OCI-LY7 (cell line): ENCODE measurements around the gene OTOP1. TPM values are rescaled to one million over a fixed set of nuclear protein-coding genes. Genes with fewer than 3 reads are reported as not detected.

Source experiments
- Bru-seq: library from RNA; stranded (reverse); fragments of 400-500 nt; gene quantifications from one replicate; lab custom pipeline; 2021; lab: Mats Ljungman, UMichigan
- BruChase-seq, 2 experiments: library from RNA; stranded (reverse); fragments of 400-500 nt; gene quantifications; one replicate each; lab custom pipeline; 2021; lab: Mats Ljungman, UMichigan
- BruUV-seq: library from RNA; stranded (reverse); fragments of 400-500 nt; replicated peaks from 2 replicates; lab custom pipeline; 2021; lab: Mats Ljungman, UMichigan
- CTCF ChIA-PET: fragments of 300-600 bp; sonication (Branson Sonifier 250); formaldehyde crosslinking; loops from one replicate; lab custom pipeline; 2022; ENCODE audit warnings: antibody characterized with exemption; ENCODE audit not compliant: unreplicated experiment; lab: Charles Lee
- POLR2A ChIA-PET: fragments of 300-600 bp; sonication (Branson Sonifier 250); formaldehyde crosslinking; loops from one replicate; lab custom pipeline; 2022; ENCODE audit warnings: antibody characterized with exemption; lab: Charles Lee
- DNase-seq: peaks from one replicate; pipeline ENCODE4 v3.0.0-alpha.2; 2015; ENCODE audit warnings: low spot score
- H2AFZ ChIP-seq: fragments of 200-600 bp; sonication (generic), shearing (Covaris generic); 2 replicates; pipeline ENCODE4 v1.6.1; 2014; ENCODE audit warnings: mild to moderate bottlenecking, antibody characterized with exemption, low read length, moderate library complexity
- H3K27ac ChIP-seq: fragments of 200-600 bp; sonication (generic); 2 replicates; pipeline ENCODE4 v1.5.1; 2014; ENCODE audit warnings: mixed run types, low read depth, mild to moderate bottlenecking, moderate library complexity, low read length, inconsistent platforms; ENCODE audit not compliant: poor library complexity, severe bottlenecking
- H3K36me3 ChIP-seq: fragments of 200-600 bp; sonication (generic); 2 replicates; pipeline ENCODE4 v1.6.1; 2014; ENCODE audit warnings: mild to moderate bottlenecking, antibody characterized with exemption, low read length, moderate library complexity, mixed read lengths; ENCODE audit not compliant: insufficient read depth
- H3K4me1 ChIP-seq: fragments of 200-600 bp; sonication (generic); 2 replicates; pipeline ENCODE4 v1.5.1; 2014; ENCODE audit warnings: mild to moderate bottlenecking, low read length; ENCODE audit not compliant: insufficient read depth, poor library complexity, severe bottlenecking
- H3K4me2 ChIP-seq: fragments of 200-600 bp; sonication (generic); 2 replicates; pipeline ENCODE4 v1.6.1; 2014; ENCODE audit warnings: mild to moderate bottlenecking, low read length
- H3K4me3 ChIP-seq: fragments of 200-600 bp; sonication (generic); 2 replicates; pipeline ENCODE4 v1.5.1; 2014; ENCODE audit warnings: mild to moderate bottlenecking, low read depth, low read length; ENCODE audit not compliant: poor library complexity, severe bottlenecking
- H3K79me2 ChIP-seq: fragments of 200-600 bp; sonication (generic); 2 replicates; pipeline ENCODE4 v1.6.1; 2016; ENCODE audit warnings: low read depth, mild to moderate bottlenecking, low read length, moderate library complexity, mixed read lengths; ENCODE audit not compliant: insufficient read depth
- H3K9me2 ChIP-seq: fragments of 200-600 bp; sonication (generic); 2 replicates; pipeline ENCODE4 v1.6.1; 2016; ENCODE audit warnings: mild to moderate bottlenecking, low read length, mixed read lengths; ENCODE audit not compliant: insufficient read depth
- H3K9me3 ChIP-seq: fragments of 200-600 bp; sonication (generic); 2 replicates; pipeline ENCODE4 v1.6.1; 2014; ENCODE audit warnings: mild to moderate bottlenecking, mixed run types, low read length, mixed read lengths
- H4K20me1 ChIP-seq: fragments of 200-600 bp; sonication (generic); 2 replicates; pipeline ENCODE4 v1.6.1; 2014; ENCODE audit warnings: mild to moderate bottlenecking, antibody characterized with exemption, low read length, moderate library complexity, mixed read lengths; ENCODE audit not compliant: insufficient read depth
- CTCF ChIP-seq: fragments of 200-600 bp; sonication (generic); conservative IDR thresholded peaks from 2 replicates; pipeline ENCODE4 v1.5.1; 2014; ENCODE audit warnings: mild to moderate bottlenecking, antibody characterized with exemption, low read length, moderate library complexity, mixed read lengths
- EZH2phosphoT487 ChIP-seq: fragments of 200-600 bp; sonication (generic); IDR thresholded peaks from 2 replicates; pipeline ENCODE4 v1.6.1; 2018; ENCODE audit warnings: low read depth, borderline replicate concordance, mild to moderate bottlenecking, mixed run types, antibody characterized with exemption, low read length, moderate library complexity, mixed read lengths
- intact Hi-C: fragments of 100-400 bp; cut with micrococcal nuclease; formaldehyde crosslinking; loops from one replicate; pipeline ENCODE4 v1.10.0; 2022; ENCODE audit not compliant: unreplicated experiment
- long read RNA-seq: library from polyadenylated mRNA; stranded (forward); transcript quantifications from one replicate; pipeline ENCODE4 v2.0.0, GENCODE V29; 2022
- total RNA-seq, 2 experiments: library from RNA; depleted of rRNA in 1 of 2; stranded (reverse); fragments of >200 nt in 1 of 2; shearing (Covaris generic) in 1 of 2; gene quantifications; 2 replicates each; pipeline ENCODE4 v1.2.3, GENCODE V29; 2014 to 2022

The OTOP1 gene
- not detected in 2 replicates for total RNA-seq (2014; rRNA removed; shearing (Covaris generic))
- not detected in 2 replicates for total RNA-seq (2022)
- Bru-seq, nascent RNA, result not detected
- BruChase-seq, experiment 1, labeled RNA remaining after a 6-hour chase, result not detected
- not detected for BruChase-seq, experiment 2, labeled RNA remaining after a 2-hour chase
- long read RNA-seq, result 0 reads

DNA sequence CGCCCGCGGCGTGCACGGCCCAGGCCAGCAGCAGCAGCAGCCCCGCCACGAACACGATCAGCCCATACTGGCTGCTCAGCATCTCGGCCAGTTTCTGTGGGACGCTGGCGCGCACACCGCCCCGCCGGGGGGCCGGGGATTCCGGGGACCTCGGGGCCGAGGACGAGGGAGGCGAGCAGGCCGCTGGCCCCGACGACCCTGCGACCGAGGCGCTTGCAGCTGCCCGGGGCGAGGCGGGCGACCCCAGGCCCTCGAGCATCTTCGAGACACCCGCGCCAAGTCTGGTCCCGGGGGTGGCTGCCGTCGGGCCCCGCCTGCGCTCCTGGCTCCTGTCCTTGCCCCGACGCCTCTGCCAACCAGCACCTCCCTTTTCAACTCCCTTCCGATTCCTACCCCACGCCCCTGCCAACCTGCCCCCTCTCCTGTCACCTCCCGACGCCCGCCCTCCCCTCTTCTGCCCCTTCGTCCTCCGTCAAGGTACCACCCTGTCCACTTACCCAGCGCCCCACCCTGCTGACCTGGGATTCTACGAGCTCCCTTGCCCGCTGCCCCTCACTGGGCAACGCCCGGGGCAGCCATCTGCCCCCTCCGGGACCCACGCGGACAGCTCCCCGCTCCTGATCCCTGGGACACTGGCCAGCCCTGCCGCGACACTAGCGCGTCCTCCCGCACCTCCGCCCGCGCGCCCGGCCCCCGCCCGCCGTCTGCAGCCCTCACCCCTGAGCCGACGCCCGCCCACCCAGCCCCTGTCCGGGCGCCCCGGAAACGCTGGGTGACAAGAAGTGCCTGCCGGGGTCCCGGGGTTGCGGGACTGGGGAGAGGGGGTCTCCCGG is at the start of gene OTOP1:
Gene OTOP1, minus strand, starts transcription at position 324 of the 833 bp plus-strand sequence. Its CDS starts 65 bp downstream, at position 259.
- TF ChIP-seq CTCF (no peak), EZH2phosphoT487 (no peak)
- BruUV-seq, result no TSS peak

DNA sequence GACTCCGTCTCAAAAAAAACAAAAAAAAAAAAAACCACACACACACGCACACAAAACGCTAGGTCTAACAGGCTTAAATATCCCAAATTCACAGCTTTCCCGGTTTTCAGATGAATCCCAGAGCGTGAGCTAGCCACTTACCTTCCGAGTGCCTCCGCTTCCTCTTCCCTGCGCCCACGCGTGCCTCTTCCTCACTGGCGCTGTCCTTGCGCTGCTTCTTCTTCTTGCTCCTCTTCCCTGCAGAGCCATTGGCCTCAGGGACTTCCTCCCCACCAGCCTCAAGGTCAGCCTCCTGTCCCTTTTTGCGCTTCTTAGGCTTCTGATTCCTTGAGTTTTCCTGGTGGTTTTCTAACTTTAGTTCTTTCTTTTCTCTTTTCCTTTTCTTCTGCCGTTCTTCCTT is 47.5 kb upstream of the OTOP1 start:
- no peak for DNase-seq
- H3K79me2 ChIP-seq, result no peaks in the 10 kb centered on the region
- no peaks in the 10 kb centered on the region for H4K20me1 ChIP-seq
- intact Hi-C loops, result no loop called here
- no peaks in the 10 kb centered on the region for H3K4me1 ChIP-seq
- no peaks in the 10 kb centered on the region for H3K9me2 ChIP-seq
- H3K9me3 ChIP-seq, result no peaks in the 10 kb centered on the region
- peaks cover 90% of the 10 kb centered on the region for H3K36me3 ChIP-seq
- H2AFZ ChIP-seq, result no peak overlapping the region
- no peak overlapping the region for H3K4me2 ChIP-seq
- CTCF ChIA-PET, result interaction anchor here (0.5 kb wide), 1 partner anchor 9 kb away, joined by 3 read pairs; no protein-coding TSS in a partner anchor
- TF ChIP-seq EZH2phosphoT487, result no peak
- TF ChIP-seq CTCF, result no peak
- H3K27ac ChIP-seq, result no peak overlapping the region
- POLR2A ChIA-PET, result interaction anchor here (1.1 kb wide), 1 partner anchor 22 kb away, joined by 3 read pairs; no protein-coding TSS in a partner anchor
- BruUV-seq, result no TSS peak
- H3K4me3 ChIP-seq, result no peak overlapping the region

More for the DNA sequence above, at the start of gene OTOP1:
- DNase-seq, result no peak
- no peaks in the 10 kb centered on the region for H3K4me1 ChIP-seq
- CTCF ChIA-PET, result no interaction called here
- no peaks in the 10 kb centered on the region for H3K36me3 ChIP-seq
- POLR2A ChIA-PET, result no interaction called here
- no peaks in the 10 kb centered on the region for H3K9me3 ChIP-seq
- no peaks in the 10 kb centered on the region for H3K9me2 ChIP-seq
- no peak within 1 kb of the TSS for H3K27ac ChIP-seq
- H2AFZ ChIP-seq, result no peak within 1 kb of the TSS
- no peak within 1 kb of the TSS for H3K4me3 ChIP-seq
- H3K79me2 ChIP-seq, result no peaks in the 10 kb centered on the region
- no peaks in the 10 kb centered on the region for H4K20me1 ChIP-seq
- intact Hi-C loops, result no loop called here
- no peak within 1 kb of the TSS for H3K4me2 ChIP-seq

- Histone ChIP-seq H4K20me1 (no peaks in the 10 kb centered on the region), H3K9me2 (no peaks in the 10 kb centered on the region), H3K79me2 (no peaks in the 10 kb centered on the region), H3K4me1 (no peaks in the 10 kb centered on the region), H2AFZ (no peak overlapping the region), H3K4me2 (no peak overlapping the region), H3K9me3 (no peaks in the 10 kb centered on the region), H3K4me3 (no peak overlapping the region), H3K27ac (no peak overlapping the region), H3K36me3 (peaks cover 92% of the 10 kb centered on the region)
- BruUV-seq, result no TSS peak
- no peak for TF ChIP-seq EZH2phosphoT487
- peak; percentile 44 for TF ChIP-seq CTCF
- POLR2A ChIA-PET, result interaction anchor here (0.5 kb wide), 1 partner anchor 20 kb away, joined by 3 read pairs; no protein-coding TSS in a partner anchor
- intact Hi-C loops, result no loop called here
- no peak for DNase-seq
- CTCF ChIA-PET, result no interaction called here
Observed at GRCh38 chr4:4271912-4272311, 45.2 kb upstream of the OTOP1 start.
